ENCODE measurements around the gene EEF1AKMT2. TPM values are rescaled to one million over a fixed set of nuclear protein-coding genes. Genes with fewer than 3 reads are reported as not detected.

Gene EEF1AKMT2
- total and polyA plus RNA-seq, 2 of the 13 experiments (the other 11 are each of a cell fraction or from before 2014, with no cell fraction given): 11.3 to 19.3 TPM

- H3K9me3 ChIP-seq (ENCODE audit: low read length): no peaks in the 10 kb centered on the region
- no peak overlapping the region for H3K9ac ChIP-seq (ENCODE audit: insufficient read depth, low read depth, low read length)
- no peak overlapping the region for H2AFZ ChIP-seq (ENCODE audit: low read length)
- H3K27me3 ChIP-seq (ENCODE audit: control insufficient read depth in 1 of 2, insufficient read depth in 2 of 2, low read length in 2 of 2): no peaks in the 10 kb centered on the region
- TF ChIP-seq ZKSCAN5 (CRISPR knock-in tag; IDR thresholded peaks at IDR 0.05): no peak
- TF ChIP-seq KAT2B (IDR thresholded peaks at IDR 0.05; ENCODE audit: borderline replicate concordance, low read depth, low read length): no peak
- TF ChIP-seq GLI4 (CRISPR knock-in tag; IDR thresholded peaks at IDR 0.05; ENCODE audit: borderline replicate concordance): no peak
- TF ChIP-seq CREB3 (CRISPR knock-in tag; IDR thresholded peaks at IDR 0.05): no peak
- TF ChIP-seq ZNF629 (CRISPR knock-in tag; conservative IDR thresholded peaks at IDR 0.05): no peak
- TF ChIP-seq EHMT2 (IDR thresholded peaks at IDR 0.05; ENCODE audit: borderline replicate concordance, low read depth, low read length): no peak
- TF ChIP-seq ISX (CRISPR knock-in tag; conservative IDR thresholded peaks at IDR 0.05): no peak
- no peak for TF ChIP-seq EED (CRISPR knock-in tag; IDR thresholded peaks at IDR 0.05)
- TF ChIP-seq ZNF33A (CRISPR knock-in tag; IDR thresholded peaks at IDR 0.05; ENCODE audit: borderline replicate concordance): no peak
- TF ChIP-seq AHR (CRISPR knock-in tag; IDR thresholded peaks at IDR 0.05): no peak
- no peak for TF ChIP-seq XBP1 (CRISPR knock-in tag; IDR thresholded peaks at IDR 0.05)
- no peak for TF ChIP-seq PBX2 (CRISPR knock-in tag; IDR thresholded peaks at IDR 0.05)
- TF ChIP-seq ZNF451 (CRISPR knock-in tag; IDR thresholded peaks at IDR 0.05): no peak
- TF ChIP-seq PLRG1 (conservative IDR thresholded peaks at IDR 0.05): no peak
- TF ChIP-seq POLR2AphosphoS2 (IDR thresholded peaks at IDR 0.05; ENCODE audit: low read depth, low read length): no peak
- no peak for TF ChIP-seq KLF15 (CRISPR knock-in tag; IDR thresholded peaks at IDR 0.05; ENCODE audit: borderline replicate concordance)
- TF ChIP-seq ZSCAN12 (CRISPR knock-in tag; IDR thresholded peaks at IDR 0.05): no peak
- no peak for TF ChIP-seq MTA3 (CRISPR knock-in tag; IDR thresholded peaks at IDR 0.05)
- TF ChIP-seq CBFB (CRISPR knock-in tag; IDR thresholded peaks at IDR 0.05): no peak
- TF ChIP-seq SNAPC2 (CRISPR knock-in tag; IDR thresholded peaks at IDR 0.05): no peak
- ATAC-seq (no peak), DNase-seq (ENCODE audit: low spot score) (no peak), FAIRE-seq (no peak)
- peaks cover 50% of the 10 kb centered on the region for H3K4me1 ChIP-seq (ENCODE audit: insufficient read depth, low read length)
- peaks cover 1 to 9% of the 10 kb centered on the region in 2 experiments; a peak in 2 of 5 replicates for H3K36me3 ChIP-seq (replicated peaks in 1 of 2; ENCODE audit: control insufficient read depth in 1 of 2, insufficient read depth in 2 of 2, low read length in 2 of 2)
- WGBS (ENCODE audit: low lambda C conversion rate): 92% methylated on average over 7 of the region's 7 CpGs
- intact Hi-C loops (cut with micrococcal nuclease; ENCODE audit: unreplicated experiment): no loop called here
- BruUV-seq (replicated peaks): no TSS peak
- in situ Hi-C loops (cut with HindIII; ENCODE audit: extremely low pct_ligation_motif_present, low pct_unique_long_range_greater_than_20kb): no loop called here
- no peak overlapping the region for H3K4me3 ChIP-seq (replicated peaks in 1 of 3; ENCODE audit: insufficient read depth in 1 of 3, low read depth in 2 of 3, low read length in 3 of 3)
- POLR2A ChIA-PET: no interaction called here
- no peak overlapping the region for H3K4me2 ChIP-seq (ENCODE audit: low read depth, low read length)
- peaks cover 37% of the 10 kb centered on the region for H3K79me2 ChIP-seq (ENCODE audit: insufficient read depth, low read length)
- no peaks in the 10 kb centered on the region for H4K20me1 ChIP-seq (ENCODE audit: insufficient read depth, low read length)
- CTCF ChIA-PET (ENCODE audit: low intra/inter-chr PET ratio, low total read pairs): no interaction called here
- no peak overlapping the region for H3K27ac ChIP-seq (ENCODE audit: extremely low read length, insufficient read depth, low read length)
These were observed 65.9 kb downstream of the EEF1AKMT2 start for GRCh38 chr10:124725791-124726190.
